ENCODE data around the gene CEACAM16.
A peak's percentile ranks its signal among the peaks of the same experiment; 100 is the strongest.

CEACAM16 gene

DNA sequence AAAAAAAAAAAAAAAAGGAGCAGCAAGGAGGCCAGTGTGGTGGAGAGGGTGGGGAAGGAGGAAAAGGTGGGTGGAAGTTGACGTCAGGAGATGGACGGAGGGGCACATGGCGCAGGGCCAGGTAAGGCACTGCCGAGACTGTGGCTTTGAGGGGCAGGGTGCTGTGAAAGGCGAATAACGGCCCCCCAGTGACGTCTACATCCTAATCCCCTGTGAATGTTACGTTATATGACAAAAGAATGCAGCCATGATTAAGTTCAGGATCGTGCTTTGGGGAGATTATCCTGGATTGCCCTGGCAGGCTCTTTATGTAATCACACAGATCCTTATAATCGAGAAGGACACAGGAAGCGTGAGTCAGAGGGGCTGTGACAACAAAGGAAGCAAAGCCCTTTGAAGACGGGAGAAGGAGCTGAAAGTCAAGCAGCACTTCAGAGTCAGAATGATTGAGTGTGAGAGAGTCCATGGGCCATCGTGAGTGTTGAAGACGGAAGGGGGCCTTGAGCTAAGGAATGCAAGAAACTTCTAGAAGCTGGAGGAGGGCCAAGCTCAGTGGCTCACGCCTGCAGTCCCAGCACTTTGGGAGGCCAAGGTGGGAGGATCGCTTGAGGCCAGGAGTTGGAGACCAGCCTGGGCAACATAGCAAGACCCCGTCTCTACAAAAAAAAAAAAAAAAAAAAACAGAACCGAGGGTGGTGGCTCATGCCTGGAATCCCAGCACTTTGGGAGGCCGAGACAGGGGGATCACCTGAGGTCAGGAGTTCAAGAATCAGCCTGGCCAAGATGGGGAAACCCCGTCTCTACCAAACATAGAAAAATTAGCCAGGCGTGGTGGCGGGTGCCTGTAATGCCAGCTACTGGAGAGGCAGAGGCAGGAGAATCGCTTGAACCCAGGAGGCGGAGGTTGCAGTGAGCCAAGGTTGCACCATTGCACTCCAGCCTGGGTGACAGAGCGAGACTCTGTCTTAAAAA, 13.8 kb upstream of the CEACAM16 start:
- H3K4me3 ChIP-seq (ENCODE audit: low read depth, low read length) = no peak overlapping the region
- no peak for TF ChIP-seq CTCF (IDR thresholded peaks at IDR 0.05; ENCODE audit: control insufficient read depth, extremely low read depth, insufficient read depth)
- no peak for DNase-seq (ENCODE audit: low read depth)

- no peak for DNase-seq (ENCODE audit: low read depth)
- H3K4me3 ChIP-seq (ENCODE audit: low read depth, low read length) = no peak overlapping the region
- TF ChIP-seq CTCF (IDR thresholded peaks at IDR 0.05; ENCODE audit: control insufficient read depth, extremely low read depth, insufficient read depth) = no peak
These were observed 13.1 kb upstream of the CEACAM16 start for GRCh38 chr19:44685877-44686276.

- TF ChIP-seq CTCF (IDR thresholded peaks at IDR 0.05; ENCODE audit: control insufficient read depth, extremely low read depth, insufficient read depth) = no peak
- H3K4me3 ChIP-seq (ENCODE audit: low read depth, low read length) = no peak overlapping the region
- DNase-seq (ENCODE audit: low read depth) = no peak
These were observed 12.1 kb upstream of the CEACAM16 start for GRCh38 chr19:44686896-44687295.

GRCh38 chr19:44687888-44688287, 11.1 kb upstream of the CEACAM16 start:
- DNase-seq (ENCODE audit: low read depth) = no peak
- no peak for TF ChIP-seq CTCF (IDR thresholded peaks at IDR 0.05; ENCODE audit: control insufficient read depth, extremely low read depth, insufficient read depth)
- no peak overlapping the region for H3K4me3 ChIP-seq (ENCODE audit: low read depth, low read length)

DNA sequence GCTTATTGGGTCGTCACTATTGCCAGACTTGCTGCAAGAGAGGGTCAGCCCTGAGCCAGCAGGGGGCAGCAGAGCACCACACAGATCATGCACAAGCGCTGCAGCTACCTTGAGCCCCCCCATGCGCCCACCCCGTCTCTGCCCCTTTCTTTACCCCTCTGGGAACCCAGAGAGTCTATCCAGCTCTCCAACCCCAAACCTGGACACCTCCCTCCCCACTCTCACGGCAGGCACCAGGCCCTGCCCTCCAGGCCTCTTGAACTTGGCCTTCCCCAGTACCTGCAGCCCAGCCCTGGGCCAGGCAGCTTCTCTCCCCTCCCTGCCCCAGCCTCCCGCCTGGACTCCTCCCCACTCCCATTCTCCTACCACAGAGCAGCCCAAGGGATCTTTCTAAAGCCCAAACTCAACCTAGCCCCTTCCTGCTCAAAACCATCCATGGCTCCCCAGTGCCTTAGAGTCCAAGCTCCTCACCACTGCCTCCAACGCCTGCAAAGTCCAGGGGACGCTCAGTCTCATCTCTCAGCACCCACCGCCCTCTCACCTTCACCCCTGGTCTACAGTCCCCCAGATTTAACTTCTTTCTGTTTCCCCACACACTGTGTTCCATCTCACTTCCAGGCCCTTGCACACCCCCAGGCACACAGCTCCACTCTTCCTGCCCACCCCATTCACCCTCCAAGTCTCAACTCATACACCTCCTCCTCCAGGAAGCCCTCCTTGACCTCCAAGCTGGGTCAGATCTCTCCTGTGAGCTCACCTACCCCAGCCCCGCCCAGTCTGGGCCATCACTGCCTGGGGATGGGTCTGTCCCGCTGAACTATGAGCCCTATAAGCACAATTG, 9.4 kb upstream of the CEACAM16 start:
- H3K4me3 ChIP-seq (ENCODE audit: low read depth, low read length) = no peak overlapping the region
- DNase-seq (ENCODE audit: low read depth) = no peak
- peak; percentile 71 for TF ChIP-seq CTCF (IDR thresholded peaks at IDR 0.05; ENCODE audit: control insufficient read depth, extremely low read depth, insufficient read depth)

- no peak overlapping the region for H3K4me3 ChIP-seq (ENCODE audit: low read depth, low read length)
These were observed 8.9 kb upstream of the CEACAM16 start for GRCh38 chr19:44690131-44690440.

More at GRCh38 chr19:44690131-44690440, 8.9 kb upstream of the CEACAM16 start:
- TF ChIP-seq CTCF (IDR thresholded peaks at IDR 0.05; ENCODE audit: control insufficient read depth, extremely low read depth, insufficient read depth) = no peak
- no peak for DNase-seq (ENCODE audit: low read depth)
